ENCODE measurements around the gene SMCO4. TPM values are rescaled to one million over a fixed set of nuclear protein-coding genes. Genes with fewer than 3 reads are reported as not detected.

The SMCO4 gene
- total and polyA plus RNA-seq, 2 of the 8 experiments (the other 6 are each of a cell fraction or from before 2014, with no cell fraction given), result 33.2 to 53.9 TPM

GRCh38 chr11:93489841-93490240 lies 53.4 kb downstream of the SMCO4 start (continued):
- TF ChIP-seq BCL11A (IDR thresholded peaks at IDR 0.05; ENCODE audit: low read depth in 2 of 2, low read length in 2 of 2) (no peak), MAFK (IDR thresholded peaks at IDR 0.05; ENCODE audit: low read depth, low read length) (no peak), CHD1 (IDR thresholded peaks at IDR 0.05; ENCODE audit: low read depth, low read length) (no peak), POLR2A (IDR thresholded peaks at IDR 0.05; ENCODE audit: control extremely low read depth in 1 of 2, low read depth in 2 of 2, low read length in 2 of 2) (no peak), RNF2 (IDR thresholded peaks at IDR 0.05; ENCODE audit: borderline replicate concordance, low read depth, low read length, missing control alignments, poor library complexity, severe bottlenecking) (no peak), TAF1 (IDR thresholded peaks at IDR 0.05; ENCODE audit: low read depth, low read length) (no peak)
